ENCODE results near the gene MAP4K3. TPM values are rescaled to one million over a fixed set of nuclear protein-coding genes. Genes with fewer than 3 reads are reported as not detected.

MAP4K3 gene
- total RNA-seq, 1 experiment from 2014 or later = 26.6 TPM

DNA sequence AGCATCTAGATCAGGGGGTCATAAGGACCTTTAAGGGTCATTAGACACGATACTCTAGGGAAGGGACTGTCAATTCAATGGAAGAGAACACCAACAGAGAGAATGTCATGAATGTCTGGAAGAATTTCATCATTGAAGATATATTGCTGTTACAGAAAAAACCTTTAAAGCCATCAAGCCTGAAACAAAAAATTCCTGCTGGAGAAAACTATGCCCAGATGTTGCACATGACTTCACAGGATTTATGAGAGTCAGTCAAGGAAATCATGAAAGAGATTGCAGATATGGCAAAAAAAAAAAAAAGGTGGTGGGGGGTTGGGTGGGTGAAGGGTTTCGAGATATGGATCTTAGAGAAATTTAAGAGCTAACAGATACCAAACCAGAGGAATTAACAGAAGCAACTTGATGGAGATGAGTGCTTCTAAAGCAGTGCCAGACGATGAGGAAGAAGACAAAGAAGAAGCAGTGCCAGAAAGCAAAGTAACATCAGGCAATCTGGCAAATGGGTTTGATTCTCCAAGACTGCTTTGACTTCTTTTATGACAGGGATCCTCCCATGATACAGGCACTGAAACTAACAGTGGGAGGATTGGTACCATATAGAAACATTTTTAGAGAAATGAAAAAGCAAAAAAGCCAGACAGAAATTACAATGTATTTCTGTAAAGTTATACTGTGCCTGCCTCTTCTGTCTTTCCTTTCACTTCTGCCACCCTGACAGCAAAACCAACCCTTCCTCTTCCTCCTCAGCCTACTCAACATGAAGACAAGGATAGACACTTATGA lies 28.5 kb downstream of the MAP4K3 start:
- ATAC-seq (no peak), DNase-seq (ENCODE audit: low read depth, low spot score) (no peak)
- in situ Hi-C loops (cut with HindIII; ENCODE audit: low pct_unique_long_range_greater_than_20kb, low sequenced_read_pairs) = no loop called here
- Histone ChIP-seq H3K9me3 (ENCODE audit: control insufficient read depth, insufficient read depth, low read depth, low read length) (no peaks in the 10 kb centered on the region), H3K27ac (ENCODE audit: low read length) (no peak overlapping the region), H3K27me3 (ENCODE audit: control insufficient read depth, insufficient read depth, low read length) (no peaks in the 10 kb centered on the region), H3K4me3 (ENCODE audit: low read depth in 2 of 2, low read length in 2 of 2) (no peak overlapping the region), H3K36me3 (ENCODE audit: control insufficient read depth, insufficient read depth, low read length) (no peaks in the 10 kb centered on the region), H3K4me1 (ENCODE audit: control insufficient read depth, insufficient read depth, low read length) (peaks cover 53% of the 10 kb centered on the region)
- CTCF ChIA-PET = no interaction called here
- no TSS peak for BruUV-seq (replicated peaks)
- TF ChIP-seq SIN3A (IDR thresholded peaks at IDR 0.05; ENCODE audit: borderline replicate concordance, insufficient read depth, low read depth, low read length) (no peak), POLR2AphosphoS5 (IDR thresholded peaks at IDR 0.05; ENCODE audit: low read depth, low read length) (no peak), TCF7L2 (IDR thresholded peaks at IDR 0.05; ENCODE audit: low read depth, low read length) (no peak)
- TF ChIP-seq, protein P1, sequence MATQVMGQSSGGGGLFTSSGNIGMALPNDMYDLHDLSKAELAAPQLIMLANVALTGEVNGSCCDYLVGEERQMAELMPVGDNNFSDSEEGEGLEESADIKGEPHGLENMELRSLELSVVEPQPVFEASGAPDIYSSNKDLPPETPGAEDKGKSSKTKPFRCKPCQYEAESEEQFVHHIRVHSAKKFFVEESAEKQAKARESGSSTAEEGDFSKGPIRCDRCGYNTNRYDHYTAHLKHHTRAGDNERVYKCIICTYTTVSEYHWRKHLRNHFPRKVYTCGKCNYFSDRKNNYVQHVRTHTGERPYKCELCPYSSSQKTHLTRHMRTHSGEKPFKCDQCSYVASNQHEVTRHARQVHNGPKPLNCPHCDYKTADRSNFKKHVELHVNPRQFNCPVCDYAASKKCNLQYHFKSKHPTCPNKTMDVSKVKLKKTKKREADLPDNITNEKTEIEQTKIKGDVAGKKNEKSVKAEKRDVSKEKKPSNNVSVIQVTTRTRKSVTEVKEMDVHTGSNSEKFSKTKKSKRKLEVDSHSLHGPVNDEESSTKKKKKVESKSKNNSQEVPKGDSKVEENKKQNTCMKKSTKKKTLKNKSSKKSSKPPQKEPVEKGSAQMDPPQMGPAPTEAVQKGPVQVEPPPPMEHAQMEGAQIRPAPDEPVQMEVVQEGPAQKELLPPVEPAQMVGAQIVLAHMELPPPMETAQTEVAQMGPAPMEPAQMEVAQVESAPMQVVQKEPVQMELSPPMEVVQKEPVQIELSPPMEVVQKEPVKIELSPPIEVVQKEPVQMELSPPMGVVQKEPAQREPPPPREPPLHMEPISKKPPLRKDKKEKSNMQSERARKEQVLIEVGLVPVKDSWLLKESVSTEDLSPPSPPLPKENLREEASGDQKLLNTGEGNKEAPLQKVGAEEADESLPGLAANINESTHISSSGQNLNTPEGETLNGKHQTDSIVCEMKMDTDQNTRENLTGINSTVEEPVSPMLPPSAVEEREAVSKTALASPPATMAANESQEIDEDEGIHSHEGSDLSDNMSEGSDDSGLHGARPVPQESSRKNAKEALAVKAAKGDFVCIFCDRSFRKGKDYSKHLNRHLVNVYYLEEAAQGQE (IDR thresholded peaks at IDR 0.05; ENCODE audit: insufficient read depth in 1 of 2, low read depth in 2 of 2, low read length in 1 of 2) = no peak
- TF ChIP-seq, protein P2, sequence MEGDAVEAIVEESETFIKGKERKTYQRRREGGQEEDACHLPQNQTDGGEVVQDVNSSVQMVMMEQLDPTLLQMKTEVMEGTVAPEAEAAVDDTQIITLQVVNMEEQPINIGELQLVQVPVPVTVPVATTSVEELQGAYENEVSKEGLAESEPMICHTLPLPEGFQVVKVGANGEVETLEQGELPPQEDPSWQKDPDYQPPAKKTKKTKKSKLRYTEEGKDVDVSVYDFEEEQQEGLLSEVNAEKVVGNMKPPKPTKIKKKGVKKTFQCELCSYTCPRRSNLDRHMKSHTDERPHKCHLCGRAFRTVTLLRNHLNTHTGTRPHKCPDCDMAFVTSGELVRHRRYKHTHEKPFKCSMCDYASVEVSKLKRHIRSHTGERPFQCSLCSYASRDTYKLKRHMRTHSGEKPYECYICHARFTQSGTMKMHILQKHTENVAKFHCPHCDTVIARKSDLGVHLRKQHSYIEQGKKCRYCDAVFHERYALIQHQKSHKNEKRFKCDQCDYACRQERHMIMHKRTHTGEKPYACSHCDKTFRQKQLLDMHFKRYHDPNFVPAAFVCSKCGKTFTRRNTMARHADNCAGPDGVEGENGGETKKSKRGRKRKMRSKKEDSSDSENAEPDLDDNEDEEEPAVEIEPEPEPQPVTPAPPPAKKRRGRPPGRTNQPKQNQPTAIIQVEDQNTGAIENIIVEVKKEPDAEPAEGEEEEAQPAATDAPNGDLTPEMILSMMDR (IDR thresholded peaks at IDR 0.05) = no peak
- POLR2A ChIA-PET = no interaction called here
- intact Hi-C loops (cut with micrococcal nuclease; ENCODE audit: unreplicated experiment) = no loop called here

DNA sequence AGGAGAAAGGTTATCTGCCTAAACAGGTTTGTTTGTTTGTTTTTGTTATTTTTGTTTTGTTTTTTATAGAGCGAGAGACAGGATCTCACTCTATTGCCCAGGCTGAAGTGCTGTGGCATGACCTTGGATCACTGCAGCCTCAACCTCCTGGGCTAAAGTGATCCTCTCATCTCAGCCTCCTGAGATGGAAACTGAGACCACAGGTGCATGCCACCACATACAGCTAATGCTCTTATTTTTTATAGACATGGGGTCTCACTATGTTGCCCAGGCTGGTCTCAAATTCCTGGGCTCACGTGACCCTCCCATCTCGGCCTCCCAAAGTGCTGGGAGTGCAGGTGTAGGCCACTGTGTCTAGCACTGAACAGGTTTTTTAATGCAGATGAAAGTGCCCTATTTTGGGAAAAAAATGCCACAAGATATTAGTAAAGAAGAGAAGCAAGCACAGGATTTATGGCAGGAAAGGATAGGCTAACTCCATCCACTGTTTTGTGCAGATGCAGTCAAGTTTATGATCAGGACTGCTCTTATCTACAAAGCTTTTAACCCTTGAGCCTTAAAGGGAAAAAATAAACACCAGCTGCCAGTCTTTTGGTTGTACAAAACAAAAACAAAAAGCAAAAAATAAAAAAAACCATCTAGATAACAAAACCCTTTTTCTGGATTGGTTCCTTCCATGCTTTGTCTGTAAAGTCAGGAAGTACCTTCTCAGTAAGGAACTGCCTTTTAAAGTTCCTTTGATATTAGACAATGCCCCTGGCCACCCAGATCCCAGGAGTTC lies 29.4 kb downstream of the MAP4K3 start:
- Histone ChIP-seq H3K4me3 (ENCODE audit: low read depth in 2 of 2, low read length in 2 of 2) (no peak overlapping the region), H3K4me1 (ENCODE audit: control insufficient read depth, insufficient read depth, low read length) (peaks cover 49% of the 10 kb centered on the region), H3K27me3 (ENCODE audit: control insufficient read depth, insufficient read depth, low read length) (no peaks in the 10 kb centered on the region), H3K9me3 (ENCODE audit: control insufficient read depth, insufficient read depth, low read depth, low read length) (no peaks in the 10 kb centered on the region), H3K27ac (ENCODE audit: low read length) (no peak overlapping the region), H3K36me3 (ENCODE audit: control insufficient read depth, insufficient read depth, low read length) (no peaks in the 10 kb centered on the region)
- TF ChIP-seq SIN3A (IDR thresholded peaks at IDR 0.05; ENCODE audit: borderline replicate concordance, insufficient read depth, low read depth, low read length) = no peak
- ATAC-seq (no peak), DNase-seq (ENCODE audit: low read depth, low spot score) (no peak)
- in situ Hi-C loops (cut with HindIII; ENCODE audit: low pct_unique_long_range_greater_than_20kb, low sequenced_read_pairs) = no loop called here
- intact Hi-C loops (cut with micrococcal nuclease; ENCODE audit: unreplicated experiment) = no loop called here
- BruUV-seq (replicated peaks) = no TSS peak
- ChIA-PET POLR2A (no interaction called here), CTCF (interaction anchor here (0.7 kb wide), 1 partner anchor 117 kb away, joined by 6 read pairs; no protein-coding TSS in a partner anchor)

Measured in Panc1 (cell line).